ENCODE measurements around the gene MED10. TPM values are rescaled to one million over a fixed set of nuclear protein-coding genes. Genes with fewer than 3 reads are reported as not detected.

The MED10 gene
- total and polyA plus RNA-seq, 9 of the 15 experiments (the other 6 are each of a cell fraction or from before 2014, with no cell fraction given): 23.8 to 83.4 (median 58.8) TPM

GRCh38 chr5:6326776-6327175 is 51.6 kb downstream of the MED10 start:
- no peak overlapping the region for H3K4me3 ChIP-seq
- no peaks in the 10 kb centered on the region for H3K36me3 ChIP-seq (ENCODE audit: control insufficient read depth, insufficient read depth, low read length)
- H3K4me1 ChIP-seq (replicated peaks in 1 of 2; ENCODE audit: control insufficient read depth in 2 of 2, insufficient read depth in 2 of 2, low read length in 2 of 2): no peaks in the 10 kb centered on the region
- BruUV-seq (replicated peaks): no TSS peak
- no peaks in the 10 kb centered on the region for H3K9me3 ChIP-seq (replicated peaks; ENCODE audit: control insufficient read depth, insufficient read depth, low read depth, low read length)
- TF ChIP-seq ZNF707 (CRISPR knock-in tag; conservative IDR thresholded peaks at IDR 0.05): no peak
- no peak for TF ChIP-seq BRF1 (IDR thresholded peaks at IDR 0.05; ENCODE audit: borderline replicate concordance, extremely low read depth, insufficient read length)
- TF ChIP-seq PTBP1 (IDR thresholded peaks at IDR 0.05; ENCODE audit: low read depth, low read length): no peak
- TF ChIP-seq TCF15 (CRISPR knock-in tag; IDR thresholded peaks at IDR 0.05): no peak
- no peak for TF ChIP-seq ZC3H8 (IDR thresholded peaks at IDR 0.05)
- TF ChIP-seq CHAMP1 (IDR thresholded peaks at IDR 0.05): no peak
- TF ChIP-seq HIVEP1 (CRISPR knock-in tag; IDR thresholded peaks at IDR 0.05): no peak
- TF ChIP-seq CBFA2T2 (conservative IDR thresholded peaks at IDR 0.05): no peak
- TF ChIP-seq, protein P1, sequence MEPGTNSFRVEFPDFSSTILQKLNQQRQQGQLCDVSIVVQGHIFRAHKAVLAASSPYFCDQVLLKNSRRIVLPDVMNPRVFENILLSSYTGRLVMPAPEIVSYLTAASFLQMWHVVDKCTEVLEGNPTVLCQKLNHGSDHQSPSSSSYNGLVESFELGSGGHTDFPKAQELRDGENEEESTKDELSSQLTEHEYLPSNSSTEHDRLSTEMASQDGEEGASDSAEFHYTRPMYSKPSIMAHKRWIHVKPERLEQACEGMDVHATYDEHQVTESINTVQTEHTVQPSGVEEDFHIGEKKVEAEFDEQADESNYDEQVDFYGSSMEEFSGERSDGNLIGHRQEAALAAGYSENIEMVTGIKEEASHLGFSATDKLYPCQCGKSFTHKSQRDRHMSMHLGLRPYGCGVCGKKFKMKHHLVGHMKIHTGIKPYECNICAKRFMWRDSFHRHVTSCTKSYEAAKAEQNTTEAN (CRISPR knock-in tag; IDR thresholded peaks at IDR 0.05): no peak
- TF ChIP-seq HDAC8 (tag; IDR thresholded peaks at IDR 0.05): no peak
- no peak for TF ChIP-seq CHCHD3 (CRISPR knock-in tag; IDR thresholded peaks at IDR 0.05)
- TF ChIP-seq ZSCAN29 (IDR thresholded peaks at IDR 0.05): no peak
- TF ChIP-seq, protein P2, sequence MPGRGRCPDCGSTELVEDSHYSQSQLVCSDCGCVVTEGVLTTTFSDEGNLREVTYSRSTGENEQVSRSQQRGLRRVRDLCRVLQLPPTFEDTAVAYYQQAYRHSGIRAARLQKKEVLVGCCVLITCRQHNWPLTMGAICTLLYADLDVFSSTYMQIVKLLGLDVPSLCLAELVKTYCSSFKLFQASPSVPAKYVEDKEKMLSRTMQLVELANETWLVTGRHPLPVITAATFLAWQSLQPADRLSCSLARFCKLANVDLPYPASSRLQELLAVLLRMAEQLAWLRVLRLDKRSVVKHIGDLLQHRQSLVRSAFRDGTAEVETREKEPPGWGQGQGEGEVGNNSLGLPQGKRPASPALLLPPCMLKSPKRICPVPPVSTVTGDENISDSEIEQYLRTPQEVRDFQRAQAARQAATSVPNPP (IDR thresholded peaks at IDR 0.05; ENCODE audit: borderline replicate concordance, insufficient read depth, insufficient read length): no peak
- TF ChIP-seq MTA2 (IDR thresholded peaks at IDR 0.05; ENCODE audit: low read depth): no peak
- TF ChIP-seq PHF8 (IDR thresholded peaks at IDR 0.05; ENCODE audit: borderline replicate concordance, low read length): no peak
- TF ChIP-seq RBBP5 (IDR thresholded peaks at IDR 0.05; ENCODE audit: borderline replicate concordance, insufficient read depth, low read length, poor library complexity, severe bottlenecking): no peak
- no peak for TF ChIP-seq SAP30 (IDR thresholded peaks at IDR 0.05; ENCODE audit: borderline replicate concordance, insufficient read depth, low read depth, low read length, poor library complexity, severe bottlenecking)
- no peak overlapping the region for H2AFZ ChIP-seq (ENCODE audit: low read depth, low read length)
- ChIA-PET POLR2A (no interaction called here), CTCF (ENCODE audit: low intra/inter-chr PET ratio) (no interaction called here)
- in situ Hi-C loops (cut with MboI): no loop called here
- ATAC-seq (no peak), DNase-seq (ENCODE audit: extremely low read depth in 1 of 4, low spot score in 3 of 4) (no peak), FAIRE-seq (no peak)
- no peaks in the 10 kb centered on the region for H4K20me1 ChIP-seq (replicated peaks; ENCODE audit: control insufficient read depth, insufficient read depth, low read length)
- no peak overlapping the region for H3K4me2 ChIP-seq (ENCODE audit: insufficient read depth, low read length)
- no peaks in the 10 kb centered on the region for H3K9me1 ChIP-seq (ENCODE audit: control insufficient read depth, insufficient read depth, low read length)
- intact Hi-C loops (cut with micrococcal nuclease): no loop called here
- no peak overlapping the region for H3K27ac ChIP-seq (ENCODE audit: extremely low read depth, low read depth, low read length)
- WGBS (ENCODE audit: insufficient coverage, low coverage, missing lambda C conversion rate): 1% methylated on average over 5 of the region's 5 CpGs
- peaks cover 0 to 2% of the 10 kb centered on the region in 2 experiments; a peak in 1 of 5 replicates for H3K27me3 ChIP-seq (ENCODE audit: control insufficient read depth in 2 of 2, insufficient read depth in 2 of 2, low read length in 2 of 2)
- H3K79me2 ChIP-seq (ENCODE audit: control insufficient read depth, insufficient read depth, low read length): no peaks in the 10 kb centered on the region
- no peak overlapping the region for H3K9ac ChIP-seq (ENCODE audit: insufficient read depth in 1 of 2, low read depth in 2 of 2, low read length in 2 of 2)

All from K562 (cell line).